H1 (cell line): ENCODE measurements around the gene ANO2. TPM values are rescaled to one million over a fixed set of nuclear protein-coding genes. Genes with fewer than 3 reads are reported as not detected.

Experiments used
- CTCF ChIA-PET: fragments of 300-600 bp; sonication (Branson Sonifier 250); formaldehyde crosslinking; loops from one replicate; lab custom pipeline; 2021; ENCODE audit not compliant: partially characterized antibody; lab: Charles Lee
- POLR2A ChIA-PET: fragments of 300-600 bp; sonication (Branson Sonifier 250); formaldehyde crosslinking; loops from one replicate; lab custom pipeline; 2021; ENCODE audit warnings: inconsistent platforms; ENCODE audit not compliant: partially characterized antibody; lab: Charles Lee
- DNase-seq, 2 experiments: peaks; one replicate each; pipeline versions ENCODE4 v3.0.0 to v3.0.0-alpha.2; 2010 to 2022; ENCODE audit warnings: low spot score in 2 of 2, low read depth in 1 of 2, mixed read lengths in 1 of 2
- FAIRE-seq: peaks from 2 replicates; lab custom pipeline; 2011; peaks lifted over from hg19 to GRCh38; lab: Jason Lieb, UNC
- H2AFZ ChIP-seq: 2 replicates; pipeline ENCODE4 v1.8.1; 2012; ENCODE audit warnings: low read length, inconsistent platforms
- H2AK5ac ChIP-seq: 2 replicates; pipeline ENCODE4 v1.6.1; 2013; ENCODE audit warnings: low read depth, low read length
- H2BK120ac ChIP-seq: replicated peaks from 2 replicates; pipeline ENCODE3; 2013; ENCODE audit warnings: low read depth, low read length, inconsistent platforms
- H2BK12ac ChIP-seq: 2 replicates; pipeline ENCODE4 v1.6.1; 2013; ENCODE audit warnings: low read depth, low read length
- H2BK15ac ChIP-seq: 2 replicates; pipeline ENCODE4 v1.6.1; 2013; ENCODE audit warnings: low read length
- H2BK20ac ChIP-seq: 2 replicates; pipeline ENCODE4 v1.6.1; 2013; ENCODE audit warnings: low read length
- H2BK5ac ChIP-seq: 2 replicates; pipeline ENCODE4 v1.6.1; 2013; ENCODE audit warnings: low read depth, low read length
- H3K14ac ChIP-seq: 2 replicates; pipeline ENCODE4 v1.6.1; 2013; ENCODE audit warnings: inconsistent platforms; ENCODE audit not compliant: insufficient read length
- H3K18ac ChIP-seq: 2 replicates; pipeline ENCODE4 v1.6.1; 2013; ENCODE audit warnings: low read length; ENCODE audit errors: extremely low read depth
- H3K23ac ChIP-seq: 2 replicates; pipeline ENCODE4 v1.6.1; 2013; ENCODE audit warnings: inconsistent platforms; ENCODE audit not compliant: insufficient read length
- H3K23me2 ChIP-seq: 2 replicates; pipeline ENCODE4 v1.6.1; 2013; ENCODE audit warnings: low read depth, low read length
- H3K27ac ChIP-seq: 2 replicates; pipeline ENCODE4 v1.6.1; 2011; ENCODE audit warnings: low read depth, low read length, inconsistent platforms
- H3K27me3 ChIP-seq, 4 experiments: replicated peaks in 1 of 4; 1 replicate in 1 of 4; 2 replicates in 3 of 4; pipeline versions ENCODE4 v1.6.1 to v1.8.1; 2011 to 2013; ENCODE audit warnings: low read length in 3 of 4, mild to moderate bottlenecking in 3 of 4, inconsistent platforms in 2 of 4, mixed read lengths in 2 of 4, moderate library complexity in 1 of 4; ENCODE audit not compliant: control insufficient read depth in 3 of 4, insufficient read depth in 3 of 4; ENCODE audit errors: extremely low read depth in 1 of 4
- H3K36me3 ChIP-seq, 4 experiments: 2 replicates each; pipeline versions ENCODE4 v1.6.1 to v1.8.1; 2011 to 2013; ENCODE audit warnings: mild to moderate bottlenecking in 4 of 4, low read length in 3 of 4, moderate library complexity in 2 of 4, control low read depth in 1 of 4, inconsistent platforms in 1 of 4; ENCODE audit not compliant: insufficient read depth in 4 of 4, control insufficient read depth in 2 of 4
- H3K4ac ChIP-seq: replicated peaks from 2 replicates; pipeline ENCODE3; 2013; ENCODE audit warnings: low read length, low read depth, mixed read lengths, inconsistent platforms; ENCODE audit not compliant: insufficient read length
- H3K4me1 ChIP-seq, 4 experiments: replicated peaks in 1 of 4; 1 replicate in 1 of 4; 2 replicates in 3 of 4; pipeline versions ENCODE4 v1.6.1 to v1.8.1; 2011 to 2013; ENCODE audit warnings: low read length in 3 of 4, inconsistent platforms in 2 of 4, mixed read lengths in 1 of 4; ENCODE audit not compliant: insufficient read depth in 4 of 4, control insufficient read depth in 3 of 4
- H3K4me2 ChIP-seq, 2 experiments: 2 replicates each; pipeline versions ENCODE4 v1.6.1 to v1.8.1; 2011 to 2013; ENCODE audit warnings: low read depth in 2 of 2, low read length in 2 of 2, control low read depth in 1 of 2, inconsistent platforms in 1 of 2, mild to moderate bottlenecking in 1 of 2; ENCODE audit not compliant: insufficient read depth in 1 of 2
- H3K4me3 ChIP-seq, 4 experiments: fragments of 200-600, 300-600 bp in 1 of 4; sonication (generic), shearing (Covaris generic), sonication (Bioruptor Twin) in 1 of 4; 2 replicates each; pipeline versions ENCODE4 v1.5.1 to v1.8.1; 2011 to 2016; ENCODE audit warnings: low read length in 4 of 4, low read depth in 3 of 4, control low read depth in 2 of 4, inconsistent platforms in 2 of 4, mild to moderate bottlenecking in 2 of 4, mixed read lengths in 1 of 4, moderate library complexity in 1 of 4; ENCODE audit not compliant: insufficient read depth in 2 of 4; ENCODE audit errors: extremely low read depth in 1 of 4
- H3K56ac ChIP-seq: replicated peaks from 2 replicates; pipeline ENCODE3; 2013; ENCODE audit warnings: low read depth, mild to moderate bottlenecking, mixed read lengths, low read length, inconsistent platforms; ENCODE audit not compliant: insufficient read length
- H3K79me1 ChIP-seq: 2 replicates; pipeline ENCODE4 v1.6.1; 2013; ENCODE audit warnings: low read depth, low read length, control low read depth
- H3K79me2 ChIP-seq, 2 experiments: 2 replicates each; pipeline versions ENCODE4 v1.6.1 to v1.8.1; 2012 to 2013; ENCODE audit warnings: low read length in 2 of 2, mild to moderate bottlenecking in 2 of 2, inconsistent platforms in 1 of 2; ENCODE audit not compliant: insufficient read depth in 2 of 2, control insufficient read depth in 1 of 2
- H3K9ac ChIP-seq, 4 experiments: replicated peaks in 1 of 4; 1 replicate in 1 of 4; 2 replicates in 3 of 4; pipeline versions ENCODE4 v1.6.1 to v1.8.1; 2011 to 2013; ENCODE audit warnings: low read depth in 3 of 4, low read length in 3 of 4, control low read depth in 2 of 4, mild to moderate bottlenecking in 2 of 4, moderate library complexity in 2 of 4, inconsistent platforms in 1 of 4; ENCODE audit errors: extremely low read depth in 1 of 4
- H3K9me3 ChIP-seq, 2 experiments: 2 replicates each; pipeline versions ENCODE4 v1.6.1 to v1.8.1; 2012 to 2013; ENCODE audit warnings: mild to moderate bottlenecking in 2 of 2, moderate library complexity in 2 of 2, control low read depth in 1 of 2, inconsistent platforms in 1 of 2, low read depth in 1 of 2, low read length in 1 of 2, mixed read lengths in 1 of 2; ENCODE audit not compliant: insufficient read depth in 2 of 2
- H4K20me1 ChIP-seq, 2 experiments: replicated peaks in 1 of 2; 2 replicates each; pipeline versions ENCODE3 to v1.8.1; 2011 to 2013; ENCODE audit warnings: inconsistent platforms in 2 of 2, low read length in 2 of 2, mild to moderate bottlenecking in 1 of 2; ENCODE audit not compliant: insufficient read depth in 2 of 2, control insufficient read depth in 1 of 2
- H4K5ac ChIP-seq: 2 replicates; pipeline ENCODE4 v1.6.1; 2013; ENCODE audit warnings: low read length, low read depth, mixed read lengths, inconsistent platforms; ENCODE audit not compliant: insufficient read length
- H4K8ac ChIP-seq: 2 replicates; pipeline ENCODE4 v1.8.0; 2013; ENCODE audit warnings: mild to moderate bottlenecking, moderate library complexity, low read length, inconsistent platforms; ENCODE audit not compliant: insufficient read depth; ENCODE audit errors: extremely low read depth
- H4K91ac ChIP-seq: replicated peaks from 2 replicates; pipeline ENCODE3; 2013; ENCODE audit warnings: low read length, mixed read lengths, inconsistent platforms; ENCODE audit not compliant: insufficient read length
- CEBPB ChIP-seq: IDR thresholded peaks from 2 replicates; pipeline ENCODE4 v1.6.1; 2012; ENCODE audit warnings: low read depth, low read length
- POU5F1 ChIP-seq: IDR thresholded peaks from 2 replicates; pipeline ENCODE4 v1.6.1; 2011; ENCODE audit warnings: low read depth, mild to moderate bottlenecking, low read length, moderate library complexity
- RBBP5 ChIP-seq: IDR thresholded peaks from 2 replicates; pipeline ENCODE4 v1.7.1; 2012; ENCODE audit warnings: low read depth, mild to moderate bottlenecking, inconsistent platforms, low read length, moderate library complexity, borderline replicate concordance
- SIX5 ChIP-seq: IDR thresholded peaks from 2 replicates; pipeline ENCODE4 v1.6.1; 2011; ENCODE audit warnings: mild to moderate bottlenecking, low read depth, low read length
- SRF ChIP-seq: IDR thresholded peaks from 2 replicates; pipeline ENCODE4 v1.6.1; 2011; ENCODE audit warnings: mild to moderate bottlenecking, low read depth, low read length, moderate library complexity
- WGBS, 2 experiments: shearing (Covaris generic) in 1 of 2; methylation state at CpG; one replicate each; pipeline versions ENCODE4 v1.1.6 to v1.1.7; 2013 to 2015; ENCODE audit warnings: low lambda C conversion rate in 2 of 2, mixed read lengths in 2 of 2, inconsistent platforms in 1 of 2, low coverage in 1 of 2, missing lambda C conversion rate in 1 of 2; ENCODE audit not compliant: insufficient replicate concordance in 2 of 2, insufficient coverage in 1 of 2, insufficient read length in 1 of 2; ENCODE audit errors: extremely low coverage in 1 of 2, missing lambda C conversion rate in 1 of 2; 5-methylcytosine and 5-hydroxymethylcytosine counted together
- polyA plus RNA-seq, 7 experiments: library from polyadenylated mRNA; depleted of rRNA in 3 of 7; stranded (reverse) in 5 of 7; unstranded in 2 of 7; fragments of >200 nt in 5 of 7; fragments of 200-250 nt in 2 of 7; gene quantifications; 1 replicate in 5 of 7; 2 replicates in 1 of 7; 4 replicates in 1 of 7; pipeline versions ENCODE4 v1.2.1 to v1.2.3, GENCODE V29; 2011 to 2013; ENCODE audit warnings: missing spikeins in 2 of 7, mixed read lengths in 2 of 7
- total RNA-seq: library from RNA; stranded (reverse); fragmentation: NEBNext Ultra II Directional; extraction: Animal tissue kit (Norgen Biotek cat#: 25700); gene quantifications from 2 replicates; pipeline ENCODE4 v1.2.1, GENCODE V29; 2021

The ANO2 gene
- total and polyA plus RNA-seq, 2 of the 8 experiments (the other 6 are each of a cell fraction or from before 2014, with no cell fraction given) = 1.9 to 5.5 TPM

GRCh38 chr12:5746917-5747316, 198.1 kb downstream of the ANO2 start:
- Histone ChIP-seq H2BK5ac (no peak overlapping the region), H4K5ac (no peak overlapping the region), H3K56ac (no peak overlapping the region), H3K23me2 (no peaks in the 10 kb centered on the region), H3K9me3 (no peaks in the 10 kb centered on the region), H2BK15ac (no peak overlapping the region), H2BK120ac (no peak overlapping the region), H3K79me1 (no peaks in the 10 kb centered on the region), H3K4me1 (no peaks in the 10 kb centered on the region), H4K91ac (no peak overlapping the region), H2BK12ac (no peak overlapping the region), H2BK20ac (no peak overlapping the region), H3K14ac (no peak overlapping the region), H3K4me2 (no peak overlapping the region), H2AFZ (no peak overlapping the region), H3K9ac (no peak overlapping the region), H3K36me3 (no peaks in the 10 kb centered on the region), H3K4ac (no peak overlapping the region), H3K18ac (no peak overlapping the region), H4K8ac (no peak overlapping the region), H4K20me1 (no peaks in the 10 kb centered on the region), H2AK5ac (no peak overlapping the region), H3K27me3 (no peaks in the 10 kb centered on the region), H3K27ac (no peak overlapping the region), H3K23ac (no peak overlapping the region), H3K79me2 (no peaks in the 10 kb centered on the region), H3K4me3 (no peak overlapping the region)
- DNase-seq (no peak), FAIRE-seq (no peak)
- 92% methylated on average over 6 of the region's 6 CpGs; no CpG with 5 or more reads in 1 of the 2 experiments for WGBS, 2 experiments
- no peak for TF ChIP-seq RBBP5
- no peak for TF ChIP-seq SRF
- no peak for TF ChIP-seq SIX5
- TF ChIP-seq POU5F1 = no peak
- no peak for TF ChIP-seq CEBPB
- ChIA-PET CTCF (interaction anchor here (0.8 to 7.7 kb wide), 8 partner anchors 10 to 319 kb away, joined by 3 to 134 read pairs (median 18); no protein-coding TSS in a partner anchor), POLR2A (no interaction called here)
